Memory B cell (primary cell): ENCODE measurements around the gene GRM7.

ENCODE experiments used
- ATAC-seq: fragments of 150-1000 bp; cut with Tn5 transposase; 2 replicates; pipeline ENCODE4 v1.10.0; 2021; ENCODE audit warnings: low read depth, mild to moderate bottlenecking, moderate library complexity
- DNase-seq, 2 donors: peaks; one replicate each; pipeline ENCODE4 v3.0.0; 2022; ENCODE audit warnings: low spot score in 2 of 2
- H3K27ac Mint-ChIP-seq: one replicate; pipeline ENCODE4 v1.8.0; 2022; ENCODE audit warnings: mild to moderate bottlenecking, moderate library complexity, mixed read lengths
- H3K27me3 Mint-ChIP-seq: one replicate; pipeline ENCODE4 v1.8.0; 2022; ENCODE audit warnings: mixed read lengths
- H3K36me3 Mint-ChIP-seq: one replicate; pipeline ENCODE4 v1.8.0; 2022; ENCODE audit warnings: mild to moderate bottlenecking, mixed read lengths
- H3K4me1 Mint-ChIP-seq: one replicate; pipeline ENCODE4 v1.8.0; 2022; ENCODE audit warnings: mixed read lengths
- H3K4me3 Mint-ChIP-seq: one replicate; pipeline ENCODE4 v1.8.0; 2022; ENCODE audit warnings: mild to moderate bottlenecking, moderate library complexity, mixed read lengths
- H3K9me3 Mint-ChIP-seq: one replicate; pipeline ENCODE4 v1.8.0; 2022; ENCODE audit warnings: mixed read lengths

GRM7 gene

GRCh38 chr3:7684182-7684715 is 823.3 kb downstream of the GRM7 start:
- no peak for DNase-seq
- Mint-ChIP-seq H3K27me3 (no peaks in the 10 kb centered on the region), H3K27ac (no peak overlapping the region), H3K36me3 (no peaks in the 10 kb centered on the region), H3K4me3 (no peak overlapping the region), H3K4me1 (no peaks in the 10 kb centered on the region), H3K9me3 (peaks cover 2% of the 10 kb centered on the region)
- ATAC-seq = no peak

- no peaks in the 10 kb centered on the region for H3K9me3 Mint-ChIP-seq
Observed at GRCh38 chr3:7687428-7688147, 826.7 kb downstream of the GRM7 start.

GRCh38 chr3:7692866-7693265 is 832.0 kb downstream of the GRM7 start:
- ATAC-seq (no peak), DNase-seq (no peak)
- Mint-ChIP-seq H3K27ac (no peak overlapping the region), H3K36me3 (no peaks in the 10 kb centered on the region), H3K4me1 (no peaks in the 10 kb centered on the region), H3K9me3 (no peaks in the 10 kb centered on the region), H3K27me3 (no peaks in the 10 kb centered on the region), H3K4me3 (no peak overlapping the region)

More at GRCh38 chr3:7687428-7688147, 826.7 kb downstream of the GRM7 start:
- H3K4me1 Mint-ChIP-seq = no peaks in the 10 kb centered on the region
- H3K27ac Mint-ChIP-seq = no peak overlapping the region
- DNase-seq (no peak), ATAC-seq (no peak)
- no peak overlapping the region for H3K4me3 Mint-ChIP-seq
- no peaks in the 10 kb centered on the region for H3K27me3 Mint-ChIP-seq
- no peaks in the 10 kb centered on the region for H3K36me3 Mint-ChIP-seq

GRCh38 chr3:7693976-7694375 is 833.1 kb downstream of the GRM7 start:
- H3K9me3 Mint-ChIP-seq = no peaks in the 10 kb centered on the region
- no peak overlapping the region for H3K4me3 Mint-ChIP-seq
- no peaks in the 10 kb centered on the region for H3K4me1 Mint-ChIP-seq
- DNase-seq = no peak
- H3K27me3 Mint-ChIP-seq = no peaks in the 10 kb centered on the region
- H3K27ac Mint-ChIP-seq = no peak overlapping the region
- ATAC-seq = no peak
- H3K36me3 Mint-ChIP-seq = no peaks in the 10 kb centered on the region

- DNase-seq (no peak), ATAC-seq (no peak)
- Mint-ChIP-seq H3K36me3 (no peaks in the 10 kb centered on the region), H3K9me3 (no peaks in the 10 kb centered on the region), H3K27ac (no peak overlapping the region), H3K4me1 (no peaks in the 10 kb centered on the region), H3K27me3 (no peaks in the 10 kb centered on the region), H3K4me3 (no peak overlapping the region)
Observed at GRCh38 chr3:7695049-7695448, 834.1 kb downstream of the GRM7 start.

GRCh38 chr3:7696320-7696719 is 835.4 kb downstream of the GRM7 start:
- no peak for ATAC-seq
- Mint-ChIP-seq H3K4me3 (no peak overlapping the region), H3K4me1 (no peaks in the 10 kb centered on the region), H3K27me3 (no peaks in the 10 kb centered on the region), H3K36me3 (no peaks in the 10 kb centered on the region), H3K9me3 (no peaks in the 10 kb centered on the region), H3K27ac (no peak overlapping the region)
- no peak for DNase-seq

GRCh38 chr3:7697548-7697947 is 836.6 kb downstream of the GRM7 start:
- ATAC-seq (no peak), DNase-seq (no peak)
- Mint-ChIP-seq H3K36me3 (no peaks in the 10 kb centered on the region), H3K9me3 (no peaks in the 10 kb centered on the region), H3K4me3 (no peak overlapping the region), H3K27ac (no peak overlapping the region), H3K4me1 (no peaks in the 10 kb centered on the region), H3K27me3 (no peaks in the 10 kb centered on the region)

GRCh38 chr3:7700539-7700938 is 839.6 kb downstream of the GRM7 start:
- H3K4me3 Mint-ChIP-seq = no peak overlapping the region
- H3K27me3 Mint-ChIP-seq = no peaks in the 10 kb centered on the region
- H3K27ac Mint-ChIP-seq = no peak overlapping the region
- ATAC-seq = no peak
- no peaks in the 10 kb centered on the region for H3K9me3 Mint-ChIP-seq
- H3K4me1 Mint-ChIP-seq = no peaks in the 10 kb centered on the region
- no peaks in the 10 kb centered on the region for H3K36me3 Mint-ChIP-seq
- DNase-seq = no peak

- ATAC-seq (no peak), DNase-seq (no peak)
- no peaks in the 10 kb centered on the region for H3K4me1 Mint-ChIP-seq
- no peaks in the 10 kb centered on the region for H3K36me3 Mint-ChIP-seq
- no peak overlapping the region for H3K27ac Mint-ChIP-seq
- H3K27me3 Mint-ChIP-seq = no peaks in the 10 kb centered on the region
- no peaks in the 10 kb centered on the region for H3K9me3 Mint-ChIP-seq
- H3K4me3 Mint-ChIP-seq = no peak overlapping the region
Observed at GRCh38 chr3:7700977-7701376, 840.1 kb downstream of the GRM7 start.

- DNase-seq (no peak), ATAC-seq (no peak)
- Mint-ChIP-seq H3K27me3 (no peaks in the 10 kb centered on the region), H3K4me3 (no peak overlapping the region), H3K36me3 (no peaks in the 10 kb centered on the region), H3K9me3 (peaks cover 2% of the 10 kb centered on the region), H3K27ac (no peak overlapping the region), H3K4me1 (no peaks in the 10 kb centered on the region)
Observed at GRCh38 chr3:7707187-7707586, 846.3 kb downstream of the GRM7 start.

GRCh38 chr3:7709376-7710082 is 848.6 kb downstream of the GRM7 start:
- Mint-ChIP-seq H3K27me3 (no peaks in the 10 kb centered on the region), H3K36me3 (no peaks in the 10 kb centered on the region), H3K4me1 (no peaks in the 10 kb centered on the region), H3K4me3 (no peak overlapping the region), H3K27ac (no peak overlapping the region), H3K9me3 (peaks cover 2% of the 10 kb centered on the region)
- DNase-seq (no peak), ATAC-seq (no peak)

GRCh38 chr3:7710284-7710683 is 849.4 kb downstream of the GRM7 start:
- no peak for ATAC-seq
- H3K27me3 Mint-ChIP-seq = no peaks in the 10 kb centered on the region
- H3K4me3 Mint-ChIP-seq = no peak overlapping the region

GRCh38 chr3:7713724-7714123 is 852.8 kb downstream of the GRM7 start:
- no peak for DNase-seq
- Mint-ChIP-seq H3K4me1 (no peaks in the 10 kb centered on the region), H3K27ac (no peak overlapping the region), H3K9me3 (no peaks in the 10 kb centered on the region), H3K4me3 (no peak overlapping the region), H3K27me3 (no peaks in the 10 kb centered on the region), H3K36me3 (no peaks in the 10 kb centered on the region)
- no peak for ATAC-seq

More at GRCh38 chr3:7710284-7710683, 849.4 kb downstream of the GRM7 start:
- Mint-ChIP-seq H3K27ac (no peak overlapping the region), H3K9me3 (peaks cover 2% of the 10 kb centered on the region), H3K36me3 (no peaks in the 10 kb centered on the region), H3K4me1 (no peaks in the 10 kb centered on the region)
- no peak for DNase-seq

- H3K27ac Mint-ChIP-seq = no peak overlapping the region
- DNase-seq (no peak), ATAC-seq (no peak)
- H3K36me3 Mint-ChIP-seq = no peaks in the 10 kb centered on the region
- H3K4me1 Mint-ChIP-seq = no peaks in the 10 kb centered on the region
- H3K4me3 Mint-ChIP-seq = no peak overlapping the region
- peaks cover 1% of the 10 kb centered on the region for H3K9me3 Mint-ChIP-seq
- no peaks in the 10 kb centered on the region for H3K27me3 Mint-ChIP-seq
Observed at GRCh38 chr3:7720649-7721297, 859.9 kb downstream of the GRM7 start.
